Activated CD4-positive, CD25-positive, alpha-beta regulatory T cell treated with anti-CD3 and anti-CD28 coated beads, Interleukin-2, amount 50 U/mL, for 16 hours (primary cell): ENCODE results near the gene ISG20L2.

Experiments used
- DNase-seq: peaks from one replicate; pipeline ENCODE4 v3.0.0-alpha.2; 2020; ENCODE audit warnings: low read depth, low spot score

ISG20L2 gene

DNA sequence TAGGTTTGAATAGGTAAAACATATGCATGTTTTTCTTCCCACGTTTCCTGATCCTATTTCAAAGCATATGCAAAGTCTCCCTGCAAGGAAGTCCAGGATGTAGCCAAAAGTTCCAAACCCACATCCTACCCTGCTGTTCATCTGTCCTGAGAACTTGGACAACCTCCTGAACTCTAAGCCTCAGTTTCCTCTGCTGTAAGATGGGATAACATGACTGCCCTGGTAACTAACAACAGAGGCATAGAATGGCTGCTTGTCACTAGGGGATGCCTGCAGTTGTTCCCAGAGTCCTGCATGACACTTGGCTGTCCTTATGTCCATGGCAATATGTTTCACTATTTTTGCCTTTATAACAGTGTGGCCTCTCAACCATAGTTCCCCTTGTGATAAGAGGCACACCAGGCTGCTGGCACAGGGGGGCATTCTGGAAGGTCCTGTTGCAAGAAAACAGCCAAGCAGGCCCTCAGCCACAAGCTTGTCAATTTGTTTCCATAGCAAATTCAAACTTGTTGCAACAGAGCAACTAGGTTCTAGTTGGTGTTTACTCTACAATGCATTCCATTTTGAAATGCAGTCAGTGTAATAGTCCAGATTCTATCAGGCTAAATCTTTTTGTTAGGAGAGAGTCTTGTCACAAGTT lies 24.4 kb upstream of the ISG20L2 start:
- DNase-seq, result no peak

GRCh38 chr1:156751757-156752481 lies 23.4 kb upstream of the ISG20L2 start:
- DNase-seq, result peak; percentile 97

DNA sequence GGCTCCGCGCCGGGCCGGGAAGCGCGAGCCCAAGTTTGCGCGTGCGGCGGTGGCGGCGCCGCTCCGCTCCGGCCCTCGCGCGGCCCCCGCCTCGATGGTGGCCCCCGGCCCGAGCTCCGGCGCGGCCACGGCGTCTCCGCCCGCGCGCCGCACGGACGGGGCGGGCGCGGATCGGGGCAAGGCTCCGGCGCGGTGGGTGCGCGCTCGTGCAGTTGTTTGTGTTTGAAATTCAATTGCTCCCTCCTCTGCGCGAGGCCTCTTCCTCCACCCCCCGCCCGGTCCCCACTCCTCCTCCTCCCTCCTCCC lies 22.8 kb upstream of the ISG20L2 start, which contains the start of gene HDGF:
TSS of gene HDGF (minus strand) at position 225 of the 306 bp plus-strand sequence. CDS start 246 bp downstream, outside the sequence.
- DNase-seq, result no peak

GRCh38 chr1:156750711-156751450 lies 22.3 kb upstream of the ISG20L2 start:
- DNase-seq, result no peak

DNA sequence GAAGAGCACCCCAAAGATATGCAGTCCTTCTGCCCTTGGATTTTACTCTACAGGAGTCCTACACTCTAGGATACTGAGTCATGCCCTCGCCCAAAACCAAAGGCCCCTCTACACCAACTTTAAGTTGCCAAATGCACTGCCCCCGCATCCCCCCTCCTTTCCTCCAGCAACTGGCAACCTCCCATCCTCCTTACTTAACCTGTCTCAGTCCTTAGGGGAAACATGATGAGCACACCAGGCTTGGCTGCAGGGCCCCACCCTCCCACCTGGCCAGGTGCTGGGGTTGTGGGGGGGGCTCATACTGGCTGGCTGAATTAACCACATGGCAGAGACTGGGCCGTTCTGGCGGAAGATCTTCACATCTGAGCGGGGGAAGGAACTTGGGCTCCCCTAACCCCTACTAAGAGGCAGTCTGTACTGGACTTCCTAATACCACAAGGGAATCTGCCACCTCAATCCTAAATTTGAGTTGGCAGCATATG lies 21.7 kb upstream of the ISG20L2 start:
- DNase-seq, result no peak

DNA sequence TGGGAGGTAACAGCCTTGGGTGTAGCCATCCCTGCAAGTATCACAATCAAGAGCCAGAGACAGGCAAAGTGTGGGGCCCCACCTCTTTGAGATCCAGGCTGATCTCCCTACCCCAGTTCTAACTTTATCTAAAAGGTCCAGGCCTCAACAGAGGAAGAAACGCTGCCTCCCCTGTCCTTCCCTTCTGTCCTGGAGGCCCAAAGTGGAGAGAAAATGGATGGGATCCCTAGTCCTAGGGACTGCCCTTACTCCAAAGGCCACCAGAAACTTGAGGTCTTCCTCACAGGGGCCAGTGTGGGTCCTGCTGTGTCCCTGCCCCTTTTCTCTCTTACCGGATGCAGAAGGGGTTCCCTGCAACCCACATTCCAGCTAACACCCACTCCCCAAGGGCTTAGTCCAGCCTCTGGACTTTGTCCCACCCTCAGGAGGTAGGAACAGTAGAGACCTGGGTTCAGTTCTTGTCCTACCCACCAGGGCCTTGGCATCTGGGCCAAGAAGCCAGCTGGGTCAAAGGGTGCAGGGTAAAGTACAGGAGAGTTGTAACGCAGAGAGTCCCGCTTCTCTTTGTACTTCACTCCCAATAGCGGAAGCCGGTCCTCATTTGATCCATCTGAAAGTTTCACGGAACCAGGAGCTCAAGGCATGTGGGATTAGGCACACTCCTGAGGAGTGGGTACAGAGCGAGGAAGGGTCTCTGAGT lies 21.0 kb upstream of the ISG20L2 start:
- no peak for DNase-seq

DNA sequence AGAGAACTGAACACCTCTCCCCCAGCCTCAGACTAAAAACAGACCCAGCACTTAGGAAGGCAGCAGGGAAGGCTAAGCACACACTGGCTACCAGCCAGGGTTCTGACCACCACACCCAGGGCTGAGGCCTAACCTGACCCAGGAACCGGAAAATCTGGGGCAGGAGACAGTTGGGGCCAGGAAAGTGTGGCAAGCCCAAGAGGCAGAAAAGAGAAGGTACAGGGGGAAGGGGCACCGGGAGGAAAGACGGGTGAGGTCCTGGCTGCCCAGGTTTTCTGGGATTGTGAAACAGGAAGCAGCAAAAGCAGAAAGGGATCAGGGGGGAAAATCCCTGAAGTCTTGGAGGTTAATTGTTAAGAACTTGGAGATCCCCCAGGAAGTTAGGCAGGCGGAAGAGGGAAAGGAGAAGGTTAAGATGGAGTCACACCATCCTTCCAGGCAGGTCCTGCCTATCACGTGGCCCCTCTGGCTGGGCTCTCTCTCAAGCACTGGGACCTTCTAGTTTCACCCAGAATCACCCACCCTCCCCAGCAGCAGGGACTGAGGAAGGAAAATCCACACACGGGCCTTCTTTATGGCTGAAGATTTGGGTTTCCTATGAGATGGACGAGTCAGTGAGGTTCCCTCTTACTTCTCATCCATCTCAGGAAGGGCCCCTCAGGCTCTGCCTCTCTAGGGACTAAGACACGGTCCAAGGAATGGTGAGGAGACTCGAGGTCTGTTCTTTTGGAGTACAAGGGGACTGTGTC lies 20.3 kb upstream of the ISG20L2 start:
- DNase-seq, result no peak

- no peak for DNase-seq
These were observed 19.4 kb upstream of the ISG20L2 start for GRCh38 chr1:156747742-156748669.

GRCh38 chr1:156746728-156747631 lies 18.4 kb upstream of the ISG20L2 start:
- no peak for DNase-seq

GRCh38 chr1:156746406-156746727 lies 17.8 kb upstream of the ISG20L2 start:
- DNase-seq, result no peak

DNA sequence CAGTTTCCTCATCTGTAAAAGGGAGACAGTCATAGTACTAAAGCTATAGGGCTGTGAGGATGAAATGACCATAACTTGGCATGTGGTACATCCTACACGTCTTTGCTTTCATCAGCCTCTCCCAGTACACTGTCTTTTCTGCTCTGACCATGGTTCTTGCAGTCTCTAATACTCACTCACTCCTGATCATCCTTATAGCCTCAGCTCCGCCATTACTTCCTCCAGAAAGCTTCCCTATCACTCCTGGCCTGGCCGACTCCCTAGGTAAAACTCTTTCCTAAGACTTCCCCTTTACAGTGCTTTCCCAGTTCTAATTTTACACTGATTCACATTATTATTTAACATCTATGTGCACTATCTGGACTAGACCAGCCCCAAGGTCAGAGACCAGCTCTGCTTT lies 17.3 kb upstream of the ISG20L2 start:
- no peak for DNase-seq

- DNase-seq, result no peak
These were observed 16.3 kb upstream of the ISG20L2 start for GRCh38 chr1:156744786-156745419.

DNA sequence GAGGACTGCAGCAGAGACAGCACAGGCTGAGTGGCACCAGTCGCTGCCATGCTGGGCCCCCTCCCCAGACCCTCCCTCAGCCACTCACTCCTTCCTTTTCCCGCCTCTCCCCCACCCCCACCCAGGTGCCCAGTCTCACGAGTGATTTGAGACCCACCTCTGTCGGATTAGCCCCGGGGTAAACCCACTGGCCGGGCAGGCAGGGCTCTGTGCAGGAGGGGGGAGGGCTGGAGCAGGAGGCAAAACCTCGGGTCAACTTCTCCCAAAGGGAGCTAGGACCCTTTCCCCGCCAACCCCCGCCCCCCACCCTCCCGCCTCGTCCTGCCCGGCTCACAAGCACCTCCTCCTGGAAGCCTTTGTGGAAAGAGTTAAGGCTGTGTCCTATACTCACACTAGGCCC lies 15.8 kb upstream of the ISG20L2 start:
- DNase-seq, result no peak

DNA sequence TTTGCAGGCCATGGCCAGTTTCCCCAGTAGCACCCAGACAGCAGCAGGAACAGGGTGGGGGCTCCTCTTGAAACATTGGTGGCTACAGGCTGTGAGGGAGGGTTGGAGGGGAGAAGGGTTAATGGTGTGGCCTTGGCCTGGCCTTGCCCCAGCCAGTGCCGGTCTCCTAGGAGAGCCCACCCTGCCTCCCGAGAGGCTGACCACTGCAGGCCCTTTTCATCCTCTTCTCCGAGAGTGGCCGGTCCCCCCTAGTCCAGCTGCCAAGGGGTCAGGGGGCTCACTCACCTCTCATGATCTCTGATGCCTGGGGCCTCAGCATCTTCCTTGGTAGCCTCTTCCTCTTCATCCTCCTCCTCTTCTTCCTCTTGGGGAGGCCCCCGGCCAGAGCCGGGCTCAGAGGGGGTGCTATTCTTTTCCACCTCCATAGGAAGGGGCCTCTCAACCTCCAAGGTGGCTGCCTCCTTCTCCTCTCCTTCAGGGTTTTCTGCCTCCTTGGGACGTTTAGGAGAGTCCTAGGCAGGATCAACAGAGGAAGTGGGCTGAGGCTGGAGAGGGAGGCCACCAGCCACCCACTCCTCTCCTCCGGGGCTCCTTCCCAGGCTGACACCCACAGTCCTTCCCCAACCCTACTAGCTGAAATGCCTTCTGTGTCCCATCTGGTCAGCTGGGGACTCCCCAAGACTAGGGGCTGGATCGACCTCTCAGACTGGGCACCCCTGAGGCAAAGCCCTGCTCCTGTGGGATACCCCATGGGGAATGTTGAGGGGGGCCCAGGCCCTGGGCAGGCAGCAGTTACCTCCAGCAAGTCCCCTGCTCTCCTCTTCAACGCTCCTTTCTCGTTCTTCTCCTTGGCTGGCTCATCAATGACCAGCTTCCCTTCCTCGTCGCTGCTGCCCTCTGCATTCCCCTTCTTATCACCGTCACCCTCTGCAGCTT lies 15.1 kb upstream of the ISG20L2 start:
- no peak for DNase-seq

GRCh38 chr1:156742801-156743200 lies 14.2 kb upstream of the ISG20L2 start:
- no peak for DNase-seq

DNA sequence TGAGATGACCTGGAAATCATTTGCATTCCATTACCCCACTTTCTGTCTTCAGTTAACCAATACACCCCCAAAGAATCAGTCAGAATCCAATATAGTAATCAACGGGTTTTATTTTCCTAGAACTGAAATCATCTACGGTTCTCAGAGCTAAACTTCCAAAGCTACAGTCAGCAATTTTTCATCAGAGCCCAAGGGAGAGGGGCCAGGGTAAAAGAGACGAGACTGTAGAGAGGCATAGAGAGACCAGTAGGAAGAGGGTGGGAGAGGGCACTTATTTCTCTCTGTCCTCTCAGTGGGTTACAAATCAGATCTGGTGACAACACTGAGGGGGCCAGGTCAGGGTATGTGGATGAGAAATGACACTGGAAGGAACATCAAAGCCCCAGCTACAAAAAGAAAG lies 13.5 kb upstream of the ISG20L2 start:
- no peak for DNase-seq

- DNase-seq, result no peak
These were observed 13.0 kb upstream of the ISG20L2 start for GRCh38 chr1:156741481-156741983.
